Endometrial microvascular endothelial cells (primary cell): Measurements from ENCODE around the gene SYNGR2. TPM values are rescaled to one million over a fixed set of nuclear protein-coding genes. Genes with fewer than 3 reads are reported as not detected.
"Not testable (repeated sequence)": the region's sequence is repeated elsewhere in the genome, so short reads cannot be mapped to it uniquely, and the experiment has no call there.

Experiments
- in situ Hi-C: cut with HindIII; loops from 2 replicates; pipeline ENCODE4 v1.10.0; 2017; ENCODE audit warnings: low sequenced_read_pairs, low pct_unique_long_range_greater_than_20kb; ENCODE audit errors: inconsistent ontology term
- total RNA-seq: library from RNA; depleted of rRNA; stranded (reverse); fragments of >200 nt; gene quantifications from one replicate; pipeline ENCODE4 v1.2.3, GENCODE V29; 2015; ENCODE audit errors: inconsistent ontology term

SYNGR2 gene
- total RNA-seq, 1 donor from 2014 or later = 37.4 TPM

GRCh38 chr17:78128551-78129350, 39.6 kb upstream of the SYNGR2 start, which contains the start of gene TMC6:
Gene TMC6 (minus strand): TSS chr17:78128755. CDS start chr17:78126832, 1,923 bp downstream.
- in situ Hi-C loops = no loop called here

DNA sequence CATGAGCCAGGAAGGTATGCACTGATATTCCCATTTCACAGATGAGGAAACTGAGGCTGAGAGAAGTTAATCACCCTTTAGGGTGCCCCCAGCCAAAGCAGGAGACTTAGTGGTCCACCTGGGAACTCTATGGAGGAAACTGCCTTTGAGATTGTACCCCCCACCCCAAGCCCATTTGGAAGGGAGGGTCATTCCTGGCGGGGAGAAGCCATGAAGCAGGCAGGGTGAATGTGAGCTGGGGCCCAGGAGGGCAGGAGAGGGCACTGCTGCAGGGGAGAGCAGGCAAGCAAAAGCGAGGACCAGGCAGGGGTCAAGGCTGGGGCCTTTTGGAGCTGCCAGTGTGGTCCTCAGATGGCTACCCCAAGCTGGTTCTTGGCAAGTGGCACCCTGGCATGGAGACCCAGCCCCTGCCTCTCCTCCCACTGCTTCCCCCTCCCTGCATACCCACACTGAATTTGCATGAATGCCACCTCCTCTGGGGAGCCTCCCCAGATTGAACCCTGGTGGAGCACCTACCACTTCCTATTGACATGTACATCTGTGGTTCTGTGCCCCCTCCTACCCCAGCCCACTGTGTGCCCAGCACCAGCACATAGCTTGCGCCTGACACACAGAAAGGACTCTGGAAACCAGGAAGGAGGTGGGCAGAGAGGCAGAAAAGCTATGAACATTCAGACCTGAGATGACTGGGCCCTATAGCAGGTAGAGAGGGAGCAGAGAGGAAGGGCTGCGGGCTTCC, 38.9 kb upstream of the SYNGR2 start:
- in situ Hi-C loops = no loop called here

DNA sequence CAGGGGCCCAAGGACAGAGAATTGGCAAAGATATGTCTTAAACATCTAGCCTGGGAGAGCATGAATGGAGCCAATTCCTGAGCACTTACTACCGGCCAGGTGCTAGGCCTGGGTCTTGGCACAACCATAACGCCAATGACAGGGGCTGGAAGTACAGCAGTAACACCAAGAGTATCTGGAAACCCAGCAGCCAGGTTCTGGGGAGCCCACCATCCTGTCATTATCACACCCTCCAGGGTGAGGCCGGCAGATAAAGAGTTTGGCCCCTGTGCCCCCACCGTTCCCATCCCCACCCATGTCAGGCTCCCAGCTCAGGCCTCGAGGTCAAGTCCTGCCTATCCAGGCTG, 38.3 kb upstream of the SYNGR2 start:
- in situ Hi-C loops = no loop called here

GRCh38 chr17:78130437-78131101, 37.8 kb upstream of the SYNGR2 start, which contains the start of gene TMC8:
Gene TMC8 (plus strand): TSS chr17:78130771. CDS start chr17:78131589, 818 bp downstream.
- in situ Hi-C loops = no loop called here

GRCh38 chr17:78131172-78132083, 37.0 kb upstream of the SYNGR2 start:
- in situ Hi-C loops = no loop called here

GRCh38 chr17:78132084-78132676, 36.2 kb upstream of the SYNGR2 start:
- in situ Hi-C loops = no loop called here

GRCh38 chr17:78132767-78133178, 35.6 kb upstream of the SYNGR2 start:
- in situ Hi-C loops = no loop called here

GRCh38 chr17:78133179-78133951, 35.0 kb upstream of the SYNGR2 start:
- in situ Hi-C loops = no loop called here

DNA sequence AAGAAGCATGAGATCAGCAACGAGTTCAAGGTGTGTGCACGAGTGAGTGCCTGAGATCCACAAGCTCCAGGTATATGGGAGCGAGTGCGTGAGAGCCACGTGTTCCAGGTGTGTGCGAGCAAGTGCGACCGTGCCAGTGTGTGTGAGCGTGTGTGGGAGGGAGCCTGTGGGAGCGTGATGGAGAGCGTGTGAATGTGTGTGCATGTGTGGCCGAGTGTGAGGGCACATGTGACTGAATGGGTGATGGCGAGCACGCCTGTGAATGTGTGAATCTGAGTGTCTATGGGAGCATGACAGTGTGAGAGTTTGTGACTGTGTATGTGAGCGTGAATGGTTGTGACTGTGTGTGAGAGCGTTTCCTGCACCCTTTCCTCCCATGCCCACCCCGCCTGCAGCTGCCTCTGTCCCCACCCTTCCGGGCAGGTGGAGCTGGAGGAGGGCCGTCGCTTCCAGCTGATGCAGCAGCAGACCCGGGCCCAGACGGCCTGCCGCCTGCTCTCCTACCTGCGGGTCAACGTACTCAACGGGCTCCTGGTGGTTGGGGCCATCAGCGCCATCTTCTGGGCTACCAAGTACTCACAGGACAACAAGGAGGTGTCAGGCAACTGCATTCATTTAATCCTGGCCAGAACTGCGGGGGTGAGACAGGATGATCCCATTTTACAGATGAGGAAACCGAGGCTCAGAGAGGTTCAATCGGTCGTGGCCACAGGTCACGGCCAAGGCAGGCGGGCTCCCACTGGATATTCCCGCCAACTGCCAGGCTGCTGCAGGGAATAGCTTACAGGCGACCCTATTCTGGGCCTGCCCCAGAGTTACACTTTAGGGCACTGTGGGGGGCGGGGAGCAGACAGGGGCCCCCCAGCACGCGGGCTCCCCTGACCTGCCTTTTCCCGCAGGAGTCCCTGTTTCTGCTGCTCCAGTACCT, 34.1 kb upstream of the SYNGR2 start:
- in situ Hi-C loops = no loop called here

DNA sequence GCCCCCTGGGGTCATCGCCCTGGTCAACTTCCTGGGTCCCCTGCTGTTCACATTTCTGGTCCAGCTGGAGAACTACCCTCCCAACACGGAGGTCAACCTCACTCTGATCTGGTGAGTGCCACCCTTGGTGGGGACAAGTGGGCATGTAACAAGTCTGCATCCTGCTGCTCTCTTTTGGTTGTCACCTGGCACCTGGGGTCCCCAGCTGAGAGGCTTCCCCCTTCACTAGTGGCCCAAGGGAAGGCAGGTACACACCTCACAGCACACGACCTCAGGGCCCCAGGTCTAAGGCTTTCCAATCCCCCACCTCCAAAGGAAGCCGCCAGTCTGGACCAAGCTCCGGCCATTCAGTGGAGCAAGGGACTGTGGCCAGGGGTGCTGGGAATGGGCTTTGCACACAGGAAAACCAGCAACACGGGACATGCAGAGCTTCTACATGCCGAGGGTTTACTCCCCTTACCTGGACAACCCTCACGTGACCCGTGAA, 33.4 kb upstream of the SYNGR2 start:
- in situ Hi-C loops = no loop called here

- in situ Hi-C loops = no loop called here
These were observed 32.4 kb upstream of the SYNGR2 start for GRCh38 chr17:78135858-78136500.

DNA sequence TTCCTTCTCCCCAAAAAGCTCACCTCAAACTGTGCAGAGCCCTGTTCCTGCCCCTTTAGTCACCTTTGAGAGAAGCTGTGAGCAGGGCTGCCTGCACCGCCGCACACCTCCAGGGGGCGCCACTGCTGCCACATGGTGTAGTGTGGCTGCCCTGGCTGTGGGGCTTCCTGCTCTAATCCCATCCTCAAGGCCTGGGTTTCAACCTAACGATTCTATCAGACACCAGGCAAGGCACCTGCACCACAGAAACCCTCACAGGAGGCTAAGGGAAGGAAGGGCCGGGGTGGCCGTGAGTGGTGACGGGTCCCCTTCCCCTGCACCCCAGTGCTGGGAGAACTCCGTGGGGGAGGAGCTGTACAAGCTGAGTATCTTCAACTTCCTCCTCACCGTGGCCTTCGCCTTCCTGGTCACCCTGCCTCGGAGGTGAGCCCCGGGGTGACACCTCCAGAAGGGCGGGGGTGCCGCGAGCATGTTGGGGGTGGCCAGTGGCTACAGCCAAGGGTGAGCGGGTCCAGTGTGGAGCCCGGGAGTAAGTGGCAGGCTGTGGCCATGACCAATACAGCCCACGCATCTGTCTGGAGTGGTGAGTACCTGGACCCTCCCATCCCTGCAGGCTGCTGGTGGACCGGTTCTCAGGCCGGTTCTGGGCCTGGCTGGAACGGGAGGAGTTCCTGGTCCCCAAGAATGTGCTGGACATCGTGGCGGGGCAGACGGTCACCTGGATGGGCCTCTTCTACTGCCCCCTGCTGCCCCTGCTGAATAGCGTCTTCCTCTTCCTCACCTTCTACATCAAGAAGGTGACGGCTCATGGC, 30.8 kb upstream of the SYNGR2 start:
- in situ Hi-C loops = no loop called here

GRCh38 chr17:78138204-78139060, 29.9 kb upstream of the SYNGR2 start:
- in situ Hi-C loops = no loop called here

- in situ Hi-C loops = not testable (repeated sequence)
These were observed 28.6 kb upstream of the SYNGR2 start for GRCh38 chr17:78139861-78140168.
